Suppressor macrophage treated with lipopolysaccharide for 4 hours (primary cell): Measurements from ENCODE around the gene COX14.
A peak's percentile ranks its signal among the peaks of the same experiment; 100 is the strongest.

Experiments used
- DNase-seq: peaks from one replicate; pipeline ENCODE4 v3.0.0-alpha.2; 2020

COX14 gene

DNA sequence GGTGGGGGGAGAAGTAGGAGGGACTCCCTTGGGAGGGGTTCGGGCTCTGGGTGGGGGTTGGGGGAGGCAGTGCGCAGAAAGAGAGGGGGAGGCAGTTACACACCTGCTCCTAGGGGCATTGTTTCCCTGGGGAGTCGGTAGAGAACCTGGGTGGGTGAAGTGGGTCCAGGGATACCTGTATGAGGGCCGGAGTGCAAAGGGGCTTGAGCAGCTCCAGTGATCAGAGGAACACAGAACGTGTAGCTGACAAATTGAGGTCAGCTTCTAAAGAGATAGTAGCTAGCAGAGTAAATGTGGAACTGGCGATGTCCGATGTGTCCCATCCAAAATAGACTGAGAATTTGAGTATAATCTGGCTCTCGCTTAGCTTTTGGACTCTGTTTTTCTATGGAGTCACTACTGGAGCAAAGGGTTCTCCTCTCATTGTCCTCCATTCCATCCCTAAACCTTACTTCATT, 26.4 kb upstream of the COX14 start:
- DNase-seq: no peak

- DNase-seq: no peak
Observed at GRCh38 chr12:50086148-50086547, 25.9 kb upstream of the COX14 start.

DNA sequence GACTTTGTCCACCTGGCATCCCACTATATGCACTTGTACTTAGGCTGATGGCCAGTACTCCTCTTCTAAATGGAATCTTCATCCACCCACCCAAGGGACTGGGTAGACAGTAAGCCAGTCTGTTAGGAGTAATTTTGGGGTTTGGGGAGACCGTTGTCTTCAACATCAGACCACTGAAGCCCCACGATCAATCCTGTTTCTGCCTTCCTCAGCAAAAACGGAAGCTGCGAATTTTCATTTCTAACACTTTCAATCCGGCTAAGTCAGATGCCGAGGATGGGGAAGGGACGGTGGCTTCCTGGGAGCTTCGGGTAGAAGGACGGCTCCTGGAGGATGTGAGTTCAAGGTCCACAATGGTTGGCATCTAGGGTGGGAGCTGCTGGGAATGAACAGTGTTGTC, 24.9 kb upstream of the COX14 start:
- DNase-seq: no peak

GRCh38 chr12:50087995-50088394, 24.0 kb upstream of the COX14 start:
- DNase-seq: no peak

GRCh38 chr12:50088577-50089335, 23.3 kb upstream of the COX14 start:
- DNase-seq: peak; percentile 65

- DNase-seq: no peak
Observed at GRCh38 chr12:50089730-50090129, 22.3 kb upstream of the COX14 start.

DNA sequence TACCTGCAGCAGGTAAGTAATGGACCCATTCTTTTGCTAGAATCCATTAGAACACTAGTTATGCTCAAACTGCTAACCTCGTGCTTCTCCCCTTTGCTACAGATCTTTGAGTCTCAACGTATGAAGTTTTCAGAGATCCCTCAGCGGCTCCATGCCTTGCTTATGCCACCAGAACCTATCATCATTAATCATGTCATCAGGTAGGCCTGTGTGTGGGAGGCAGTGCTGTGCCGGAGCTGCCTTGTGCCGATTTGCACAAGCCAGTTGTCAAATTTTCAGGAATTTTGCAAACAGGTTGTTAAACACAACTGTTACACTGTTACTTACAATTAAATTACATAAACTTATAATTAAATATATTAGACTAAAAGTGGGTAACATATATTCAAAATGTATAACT, 21.6 kb upstream of the COX14 start:
- no peak for DNase-seq

DNA sequence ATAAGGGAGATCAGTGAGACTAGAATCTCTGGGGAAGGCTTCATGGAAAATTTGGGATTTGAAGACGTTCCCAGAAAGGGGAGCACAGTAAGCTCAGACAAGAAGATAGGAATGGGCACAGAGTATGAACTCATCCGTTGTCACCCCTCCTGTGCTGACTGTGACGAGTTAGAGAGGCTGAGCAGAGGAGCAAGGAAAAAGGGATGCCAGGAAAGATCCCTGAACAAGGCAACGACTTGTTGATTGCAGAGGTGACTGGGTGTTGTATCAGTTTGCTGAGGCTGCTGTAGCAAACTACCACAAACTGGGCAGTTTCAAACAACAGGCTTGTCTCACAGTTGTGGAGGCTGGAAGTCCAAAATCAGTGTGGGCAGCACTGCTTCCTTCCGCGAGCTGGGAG, 14.1 kb upstream of the COX14 start:
- no peak for DNase-seq

- no peak for DNase-seq
Observed at GRCh38 chr12:50099302-50100008, 12.6 kb upstream of the COX14 start.

DNA sequence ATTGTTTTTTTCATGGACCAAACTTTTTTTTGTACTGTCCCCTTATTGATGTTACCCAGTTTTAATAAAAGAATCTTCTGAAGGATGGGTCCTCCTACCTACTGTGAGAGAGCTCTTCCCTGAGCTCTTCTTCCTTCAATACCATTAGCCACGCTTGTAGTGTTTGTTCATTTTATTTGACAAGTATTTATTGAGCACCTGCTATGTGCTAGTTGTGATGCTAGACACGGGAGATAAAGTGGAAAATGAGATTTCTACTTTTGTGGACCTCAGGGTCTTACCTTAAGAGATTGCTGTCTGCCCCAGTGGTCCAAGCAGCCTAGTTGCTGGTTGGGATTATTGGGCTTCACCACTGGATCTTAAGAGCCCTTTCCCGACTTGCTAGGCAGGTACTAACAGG, 11.5 kb upstream of the COX14 start:
- no peak for DNase-seq

- no peak for DNase-seq
Observed at GRCh38 chr12:50101663-50102062, 10.4 kb upstream of the COX14 start.

GRCh38 chr12:50102131-50102531, 9.9 kb upstream of the COX14 start:
- no peak for DNase-seq

- DNase-seq: no peak
Observed at GRCh38 chr12:50102646-50103309, 9.3 kb upstream of the COX14 start.

GRCh38 chr12:50103351-50103750, 8.7 kb upstream of the COX14 start:
- DNase-seq: no peak

DNA sequence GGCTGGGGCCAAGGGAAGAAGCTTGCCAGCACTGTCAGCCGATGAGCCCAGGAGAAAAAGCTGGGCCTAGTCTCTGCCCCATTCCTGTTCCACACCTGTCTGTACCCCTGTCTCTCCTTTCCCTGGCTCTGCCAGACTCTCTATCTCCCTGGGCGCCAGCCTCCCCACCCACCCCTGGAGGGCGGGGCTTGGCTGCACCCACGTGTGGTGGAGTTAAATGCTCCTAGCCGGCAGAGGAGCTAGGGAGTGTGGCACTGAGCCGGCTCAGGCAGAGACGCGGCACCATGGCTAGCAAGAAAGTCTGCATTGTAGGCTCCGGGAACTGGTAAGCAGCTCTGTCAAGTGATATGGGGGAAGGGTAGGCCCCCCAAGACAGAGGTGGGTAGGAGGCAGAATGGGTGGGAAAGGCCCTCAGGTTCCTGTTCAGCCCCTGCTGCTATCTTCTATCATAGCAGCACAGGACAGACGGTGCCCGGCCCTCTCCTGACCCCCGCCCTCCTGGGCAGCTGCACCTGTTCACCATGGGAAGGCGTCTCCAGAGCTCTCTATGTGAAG, 8.2 kb upstream of the COX14 start, which contains the start of gene GPD1:
Gene GPD1, plus strand, starts transcription at position 242 of the 555 bp plus-strand sequence. Its CDS starts 43 bp downstream, at position 285.
- no peak for DNase-seq

DNA sequence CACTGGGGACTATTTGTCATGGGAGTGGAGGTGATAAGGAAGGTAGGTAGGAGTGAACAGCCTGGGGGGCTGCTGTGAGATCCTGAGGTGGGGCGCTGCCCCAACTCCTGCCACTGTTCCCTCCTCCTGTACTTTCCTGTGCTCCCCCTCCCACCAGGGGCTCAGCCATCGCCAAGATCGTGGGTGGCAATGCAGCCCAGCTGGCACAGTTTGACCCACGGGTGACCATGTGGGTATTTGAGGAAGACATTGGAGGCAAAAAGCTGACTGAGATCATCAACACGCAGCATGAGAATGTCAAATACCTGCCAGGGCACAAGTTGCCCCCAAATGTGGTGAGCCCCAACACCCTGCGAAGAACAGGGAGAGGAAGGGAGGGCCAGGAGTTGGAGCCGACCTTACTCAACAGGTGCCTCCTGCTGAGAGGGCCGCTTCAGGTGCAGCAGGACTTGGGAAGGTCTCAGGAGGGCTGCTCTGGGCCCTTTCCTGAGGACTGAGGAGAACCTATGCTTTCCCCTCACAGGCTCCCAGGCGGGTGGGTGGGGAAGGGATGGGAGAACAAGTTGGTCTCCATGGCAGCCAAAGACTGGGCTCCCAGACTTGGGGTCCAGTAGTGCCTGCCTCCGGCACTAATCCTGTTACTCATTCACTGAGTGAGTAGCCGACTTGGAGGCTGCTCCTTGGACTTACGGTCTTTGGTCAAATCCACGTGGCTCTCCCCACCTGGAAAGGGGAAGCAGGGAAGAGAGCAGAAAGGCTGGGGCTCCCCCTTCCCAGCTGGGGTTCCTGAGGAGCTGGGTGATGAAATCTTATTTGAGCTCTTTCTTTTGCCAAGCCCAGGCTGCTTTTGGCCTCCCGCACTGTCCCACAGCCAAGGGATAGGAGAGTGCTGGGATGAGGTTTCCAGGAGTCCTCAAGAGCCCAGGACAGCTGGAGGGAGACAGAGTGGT, 7.3 kb upstream of the COX14 start:
- no peak for DNase-seq

- no peak for DNase-seq
Observed at GRCh38 chr12:50105913-50106450, 6.1 kb upstream of the COX14 start.

- DNase-seq: no peak
Observed at GRCh38 chr12:50106907-50107306, 5.1 kb upstream of the COX14 start.

DNA sequence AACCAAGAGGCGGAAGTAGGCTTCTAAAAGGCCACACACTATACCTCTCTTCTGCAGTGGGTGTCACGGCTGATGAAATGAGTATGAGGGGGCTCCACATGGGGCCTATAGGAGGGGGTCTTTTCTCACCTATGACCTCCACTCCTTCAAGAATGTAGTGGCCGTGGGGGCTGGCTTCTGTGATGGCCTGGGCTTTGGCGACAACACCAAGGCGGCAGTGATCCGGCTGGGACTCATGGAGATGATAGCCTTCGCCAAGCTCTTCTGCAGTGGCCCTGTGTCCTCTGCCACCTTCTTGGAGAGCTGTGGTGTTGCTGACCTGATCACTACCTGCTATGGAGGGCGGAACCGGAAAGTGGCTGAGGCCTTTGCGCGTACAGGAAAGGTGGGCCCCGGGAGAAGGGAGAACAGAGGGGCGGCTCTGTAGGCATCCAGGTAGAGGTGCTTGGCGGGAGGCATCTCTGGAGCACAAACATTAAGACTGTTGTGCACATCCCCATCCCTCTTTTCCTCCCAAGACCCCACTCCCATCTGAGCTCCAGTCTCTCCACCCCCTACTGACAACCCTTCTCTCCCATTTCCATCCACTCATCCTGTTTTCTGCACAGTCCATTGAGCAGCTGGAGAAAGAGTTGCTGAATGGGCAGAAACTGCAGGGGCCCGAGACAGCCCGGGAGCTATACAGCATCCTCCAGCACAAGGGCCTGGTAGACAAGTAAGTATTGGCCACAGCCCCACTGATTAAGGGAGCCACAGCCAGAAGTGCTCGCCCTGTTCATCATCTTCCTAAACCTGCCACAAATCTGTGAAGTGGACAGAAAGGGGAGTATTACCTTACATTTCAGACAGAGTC, 4.4 kb upstream of the COX14 start:
- no peak for DNase-seq

DNA sequence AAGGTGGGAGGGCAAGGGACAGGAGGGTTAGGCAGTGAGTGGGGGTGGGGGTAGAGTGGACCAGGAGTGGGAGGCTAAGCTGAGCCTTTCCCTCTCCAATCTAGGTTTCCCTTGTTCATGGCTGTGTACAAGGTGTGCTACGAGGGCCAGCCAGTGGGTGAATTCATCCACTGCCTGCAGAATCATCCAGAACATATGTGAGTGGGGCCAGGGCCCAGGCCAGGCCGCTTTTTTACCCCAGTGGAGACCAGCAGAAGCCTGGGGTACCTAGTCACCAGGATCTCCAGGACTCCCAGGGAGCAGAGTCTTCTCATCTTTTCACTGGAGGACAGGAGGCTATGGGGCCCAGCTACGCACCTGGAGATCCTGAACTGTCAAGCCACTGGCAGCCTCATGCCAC, 2.7 kb upstream of the COX14 start:
- DNase-seq: no peak
